ENCODE data around the gene ADGRE2. TPM values are rescaled to one million over a fixed set of nuclear protein-coding genes. Genes with fewer than 3 reads are reported as not detected.

Gene ADGRE2
- total and polyA plus RNA-seq, 8 donors, result 0.35 to 32.0 (median 0.66) TPM

DNA sequence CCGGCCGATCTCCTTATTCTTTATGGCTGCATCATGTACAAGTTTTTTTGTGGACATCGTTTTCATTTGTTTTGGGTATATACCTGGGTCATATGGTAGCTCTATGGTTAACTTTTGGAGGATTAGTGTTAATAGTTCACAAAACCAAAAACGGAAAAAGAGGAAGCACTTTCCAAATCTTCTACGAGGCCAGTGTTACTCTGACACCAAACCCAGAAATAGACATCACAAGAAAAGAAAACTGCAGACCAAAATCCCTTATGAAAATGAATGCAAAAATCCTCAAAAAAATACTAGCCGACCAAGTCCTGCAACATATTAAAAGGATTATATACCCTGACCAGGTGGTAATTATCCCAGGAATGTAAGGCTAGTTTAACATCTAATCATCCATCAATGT is 29.8 kb downstream of the ADGRE2 start:
- ATAC-seq (no peak), DNase-seq (no peak)
- Histone ChIP-seq H3K9me3 (no peaks in the 10 kb centered on the region), H3K27me3 (no peaks in the 10 kb centered on the region), H3K36me3 (peaks cover 0 to 86% of the 10 kb centered on the region in 2 donors), H3K27ac (no peak overlapping the region), H3K4me3 (no peak overlapping the region), H3K4me1 (no peaks in the 10 kb centered on the region)
- intact Hi-C loops (cut with DNase I), result no loop called here
- no peak for TF ChIP-seq CTCF (IDR thresholded peaks at IDR 0.05)

GRCh38 chr19:14746886-14747285 is 31.5 kb downstream of the ADGRE2 start:
- ATAC-seq (no peak), DNase-seq (no peak)
- H3K36me3 ChIP-seq, result peaks cover 0 to 86% of the 10 kb centered on the region in 2 donors
- no peaks in the 10 kb centered on the region for H3K27me3 ChIP-seq
- no peak overlapping the region for H3K4me3 ChIP-seq
- no peak overlapping the region for H3K27ac ChIP-seq
- H3K9me3 ChIP-seq, result no peaks in the 10 kb centered on the region
- TF ChIP-seq CTCF (IDR thresholded peaks at IDR 0.05), result no peak
- H3K4me1 ChIP-seq, result no peaks in the 10 kb centered on the region
- intact Hi-C loops (cut with DNase I), result no loop called here

GRCh38 chr19:14735915-14736314 is 42.4 kb downstream of the ADGRE2 start:
- Histone ChIP-seq H3K4me3 (no peak overlapping the region), H3K27me3 (no peaks in the 10 kb centered on the region), H3K27ac (no peak overlapping the region), H3K4me1 (no peaks in the 10 kb centered on the region), H3K36me3 (peaks cover 0 to 60% of the 10 kb centered on the region in 2 donors), H3K9me3 (no peaks in the 10 kb centered on the region)
- ATAC-seq (no peak), DNase-seq (no peak)
- intact Hi-C loops (cut with DNase I), result no loop called here
- TF ChIP-seq CTCF (IDR thresholded peaks at IDR 0.05), result no peak

DNA sequence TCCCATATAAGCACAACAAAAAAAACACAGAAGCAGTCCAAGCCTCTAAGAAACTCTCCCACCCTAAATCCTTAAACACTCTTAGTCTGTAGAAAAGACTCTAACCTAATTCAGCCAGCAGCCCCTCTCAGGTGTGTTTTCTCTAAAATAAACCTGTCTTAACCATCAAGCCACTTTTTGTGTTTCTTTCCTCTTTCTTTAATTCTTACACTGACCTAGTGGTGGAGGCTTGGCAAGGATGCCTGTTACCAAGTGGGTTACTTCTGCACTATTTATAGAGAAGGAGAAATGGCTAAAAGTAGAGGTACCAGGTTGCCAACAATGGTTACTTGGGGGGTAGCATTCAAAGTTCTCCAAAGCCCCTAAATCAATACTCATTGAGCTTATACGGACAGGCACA is 44.8 kb downstream of the ADGRE2 start:
- H3K4me1 ChIP-seq, result no peaks in the 10 kb centered on the region
- no peak for TF ChIP-seq CTCF (IDR thresholded peaks at IDR 0.05)
- peaks cover 0 to 14% of the 10 kb centered on the region in 2 donors for H3K9me3 ChIP-seq
- H3K27ac ChIP-seq, result no peak overlapping the region
- H3K4me3 ChIP-seq, result no peak overlapping the region
- ATAC-seq, result no peak
- no peak for DNase-seq
- H3K27me3 ChIP-seq, result no peaks in the 10 kb centered on the region
- H3K36me3 ChIP-seq, result peaks cover 0 to 38% of the 10 kb centered on the region in 2 donors
- intact Hi-C loops (cut with DNase I), result no loop called here

DNA sequence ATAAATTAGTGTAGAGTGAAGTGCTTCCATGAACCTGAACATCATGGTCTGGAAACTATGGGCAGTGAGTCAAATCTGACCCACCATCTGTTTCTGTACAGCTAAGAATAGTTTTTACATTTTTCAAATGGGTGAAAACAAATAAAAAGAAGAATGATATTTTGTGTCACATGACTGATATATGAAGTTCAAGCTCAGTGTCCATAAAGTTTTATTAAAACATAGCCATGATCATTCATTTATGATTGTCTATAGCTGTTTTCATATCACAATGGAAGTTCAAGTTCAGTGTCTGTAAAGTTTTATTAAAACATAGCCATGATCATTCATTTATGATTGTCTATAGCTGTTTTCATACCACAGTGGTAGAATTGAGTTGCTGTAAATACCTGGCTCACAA is 45.9 kb downstream of the ADGRE2 start:
- H3K4me3 ChIP-seq, result no peak overlapping the region
- no peaks in the 10 kb centered on the region for H3K4me1 ChIP-seq
- no peak for TF ChIP-seq CTCF (IDR thresholded peaks at IDR 0.05)
- no peaks in the 10 kb centered on the region for H3K27me3 ChIP-seq
- ATAC-seq (no peak), DNase-seq (no peak)
- peaks cover 0 to 25% of the 10 kb centered on the region in 2 donors for H3K9me3 ChIP-seq
- peaks cover 0 to 27% of the 10 kb centered on the region in 2 donors for H3K36me3 ChIP-seq
- intact Hi-C loops (cut with DNase I), result no loop called here
- H3K27ac ChIP-seq, result no peak overlapping the region
